Measurements from ENCODE around the gene DLK1. TPM values are rescaled to one million over a fixed set of nuclear protein-coding genes. Genes with fewer than 3 reads are reported as not detected.

The DLK1 gene
- total and polyA plus RNA-seq, 2 of the 13 experiments (the other 11 are each of a cell fraction or from before 2014, with no cell fraction given): 95.5 to 312 TPM

GRCh38 chr14:100783630-100784370, 57.1 kb downstream of the DLK1 start (continued):
- TF ChIP-seq E2F5 (CRISPR knock-in tag; conservative IDR thresholded peaks at IDR 0.05) (no peak), MTF1 (CRISPR knock-in tag; IDR thresholded peaks at IDR 0.05) (no peak), NFATC3 (CRISPR knock-in tag; IDR thresholded peaks at IDR 0.05) (no peak), DNMT1 (CRISPR knock-in tag; IDR thresholded peaks at IDR 0.05) (no peak), POGK (CRISPR knock-in tag; conservative IDR thresholded peaks at IDR 0.05) (no peak)

GRCh38 chr14:100784523-100785337, 58.0 kb downstream of the DLK1 start:
- Histone ChIP-seq H3K4me2 (ENCODE audit: low read depth, low read length) (no peak overlapping the region), H2AFZ (ENCODE audit: low read length) (no peak overlapping the region), H3K36me3 (replicated peaks in 1 of 2; ENCODE audit: control insufficient read depth in 1 of 2, insufficient read depth in 2 of 2, low read length in 2 of 2) (no peaks in the 10 kb centered on the region), H4K20me1 (ENCODE audit: insufficient read depth, low read length) (no peaks in the 10 kb centered on the region), H3K79me2 (ENCODE audit: insufficient read depth, low read length) (no peaks in the 10 kb centered on the region), H3K9ac (ENCODE audit: insufficient read depth, low read depth, low read length) (no peak overlapping the region), H3K9me3 (ENCODE audit: low read length) (peaks cover 9% of the 10 kb centered on the region), H3K4me1 (ENCODE audit: insufficient read depth, low read length) (peaks cover 74% of the 10 kb centered on the region), H3K27me3 (ENCODE audit: control insufficient read depth in 1 of 2, insufficient read depth in 2 of 2, low read length in 2 of 2) (no peaks in the 10 kb centered on the region), H3K27ac (ENCODE audit: extremely low read length, insufficient read depth, low read length) (no peak overlapping the region), H3K4me3 (replicated peaks in 1 of 3; ENCODE audit: insufficient read depth in 1 of 3, low read depth in 2 of 3, low read length in 3 of 3) (no peak overlapping the region)
- DNase-seq (ENCODE audit: low spot score): no peak
- BruUV-seq (replicated peaks): no TSS peak
- TF ChIP-seq ZFP62 (CRISPR knock-in tag; IDR thresholded peaks at IDR 0.05) (no peak), ZMYM3 (CRISPR knock-in tag; IDR thresholded peaks at IDR 0.05) (peak; percentile 59)
- no peak for FAIRE-seq
- intact Hi-C loops (cut with micrococcal nuclease; ENCODE audit: unreplicated experiment) (no loop called here), in situ Hi-C loops (cut with HindIII; ENCODE audit: extremely low pct_ligation_motif_present, low pct_unique_long_range_greater_than_20kb) (no loop called here)
- WGBS (ENCODE audit: low lambda C conversion rate): 85% methylated on average over 11 of the region's 11 CpGs
- POLR2A ChIA-PET: interaction anchor here (1.4 kb wide), 1 partner anchor 33 kb away, joined by 5 read pairs; no protein-coding TSS in a partner anchor
- ATAC-seq: no peak
- CTCF ChIA-PET (ENCODE audit: low intra/inter-chr PET ratio, low total read pairs): no interaction called here
